ENCODE measurements around the gene FHIT. TPM values are rescaled to one million over a fixed set of nuclear protein-coding genes. Genes with fewer than 3 reads are reported as not detected.

Gene FHIT
- total RNA-seq, 1 donor from 2014 or later = 16.1 TPM

- no peak for TF ChIP-seq CTCF (IDR thresholded peaks at IDR 0.05; ENCODE audit: unreplicated experiment)
- H3K4me1 Mint-ChIP-seq (ENCODE audit: low read depth) = peaks cover 7% of the 10 kb centered on the region
- H3K27me3 Mint-ChIP-seq = peaks cover 6% of the 10 kb centered on the region
- peak overlapping the region; percentile 12 for H3K27ac Mint-ChIP-seq
- no peak for DNase-seq (ENCODE audit: low spot score, unreplicated experiment)
- H3K4me3 Mint-ChIP-seq (ENCODE audit: low read depth) = no peak overlapping the region
- H3K36me3 Mint-ChIP-seq (ENCODE audit: insufficient read depth) = no peaks in the 10 kb centered on the region
- H3K9me3 Mint-ChIP-seq (ENCODE audit: low read depth) = peaks cover 7% of the 10 kb centered on the region
Observed at GRCh38 chr3:59817511-59817910, 1433.7 kb downstream of the FHIT start.

DNA sequence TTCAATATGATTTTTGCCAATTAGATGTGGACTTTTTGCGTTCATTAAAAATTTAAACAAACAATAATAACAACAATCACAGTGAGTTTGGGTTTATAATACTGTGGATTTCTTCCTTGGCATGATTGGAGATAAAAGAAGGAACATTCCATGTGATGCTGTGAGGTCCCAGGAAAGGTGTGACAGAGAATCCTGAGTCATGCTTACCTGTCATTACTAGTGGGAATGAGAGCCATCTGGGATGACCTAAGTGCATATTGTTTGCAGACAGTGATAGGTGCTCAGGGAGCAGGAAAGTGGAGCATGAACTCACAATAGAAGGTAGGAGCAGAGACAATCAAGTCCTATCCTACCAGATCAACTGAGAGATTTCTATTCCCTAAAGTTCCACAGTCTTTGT, 1434.9 kb downstream of the FHIT start:
- H3K9me3 Mint-ChIP-seq (ENCODE audit: low read depth) = no peaks in the 10 kb centered on the region
- H3K36me3 Mint-ChIP-seq (ENCODE audit: insufficient read depth) = no peaks in the 10 kb centered on the region
- H3K27me3 Mint-ChIP-seq = peaks cover 6% of the 10 kb centered on the region
- DNase-seq (ENCODE audit: low spot score, unreplicated experiment) = no peak
- no peak overlapping the region for H3K4me3 Mint-ChIP-seq (ENCODE audit: low read depth)
- no peak overlapping the region for H3K27ac Mint-ChIP-seq
- TF ChIP-seq CTCF (IDR thresholded peaks at IDR 0.05; ENCODE audit: unreplicated experiment) = no peak
- peaks cover 7% of the 10 kb centered on the region for H3K4me1 Mint-ChIP-seq (ENCODE audit: low read depth)

GRCh38 chr3:59813148-59813538, 1438.1 kb downstream of the FHIT start:
- DNase-seq (ENCODE audit: low spot score, unreplicated experiment) = no peak
- no peak for TF ChIP-seq CTCF (IDR thresholded peaks at IDR 0.05; ENCODE audit: unreplicated experiment)
- H3K27me3 Mint-ChIP-seq = peaks cover 6% of the 10 kb centered on the region
- no peaks in the 10 kb centered on the region for H3K36me3 Mint-ChIP-seq (ENCODE audit: insufficient read depth)
- H3K4me1 Mint-ChIP-seq (ENCODE audit: low read depth) = peaks cover 20% of the 10 kb centered on the region
- no peak overlapping the region for H3K27ac Mint-ChIP-seq
- H3K4me3 Mint-ChIP-seq (ENCODE audit: low read depth) = no peak overlapping the region
- no peaks in the 10 kb centered on the region for H3K9me3 Mint-ChIP-seq (ENCODE audit: low read depth)

DNA sequence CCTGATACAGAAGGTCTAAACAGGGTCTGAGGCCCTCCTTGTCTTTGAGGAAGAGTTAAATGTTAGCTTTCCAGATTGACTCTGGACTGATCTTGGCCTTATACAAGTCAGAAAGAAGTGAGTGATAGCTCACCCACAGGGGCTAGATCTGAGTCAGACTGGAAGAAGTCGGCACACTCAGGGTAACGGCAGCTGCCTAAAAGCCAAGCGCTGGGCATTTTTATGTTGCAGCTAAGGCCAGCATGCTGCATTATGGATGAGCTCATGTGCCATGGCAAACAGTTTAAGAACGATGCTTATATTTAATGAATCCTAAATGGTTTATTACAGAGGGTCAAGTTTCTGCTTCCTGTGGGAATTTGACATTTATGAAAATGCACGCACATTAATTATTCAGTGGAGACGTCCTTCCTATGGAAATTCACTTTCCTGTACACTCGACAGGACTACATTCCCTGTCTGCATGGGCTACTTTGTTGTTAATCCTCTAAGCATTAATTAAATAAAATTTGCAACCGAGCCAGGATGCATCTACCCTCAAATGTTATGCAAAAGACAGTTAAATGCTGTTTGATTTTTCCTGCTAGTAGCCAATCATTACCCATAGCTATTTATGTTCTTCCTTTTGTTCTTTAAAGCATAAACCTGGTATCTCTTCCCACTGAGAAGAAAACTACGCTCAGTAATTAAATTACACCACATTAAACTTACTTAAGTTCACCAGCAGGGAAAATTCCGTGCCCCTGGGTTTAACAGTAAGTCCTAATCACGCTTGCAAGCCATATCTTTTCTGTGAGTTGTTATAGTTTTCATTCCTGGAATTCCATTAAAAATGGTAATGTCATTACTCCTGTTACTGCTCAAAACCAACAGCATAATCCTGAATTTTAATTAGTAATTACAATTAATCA, 1438.8 kb downstream of the FHIT start:
- peak; percentile 8 for TF ChIP-seq CTCF (IDR thresholded peaks at IDR 0.05; ENCODE audit: unreplicated experiment)
- Mint-ChIP-seq H3K4me3 (ENCODE audit: low read depth) (no peak overlapping the region), H3K27me3 (peaks cover 3% of the 10 kb centered on the region), H3K36me3 (ENCODE audit: insufficient read depth) (no peaks in the 10 kb centered on the region), H3K9me3 (ENCODE audit: low read depth) (no peaks in the 10 kb centered on the region), H3K27ac (no peak overlapping the region), H3K4me1 (ENCODE audit: low read depth) (peaks cover 16% of the 10 kb centered on the region)
- DNase-seq (ENCODE audit: low spot score, unreplicated experiment) = no peak

DNA sequence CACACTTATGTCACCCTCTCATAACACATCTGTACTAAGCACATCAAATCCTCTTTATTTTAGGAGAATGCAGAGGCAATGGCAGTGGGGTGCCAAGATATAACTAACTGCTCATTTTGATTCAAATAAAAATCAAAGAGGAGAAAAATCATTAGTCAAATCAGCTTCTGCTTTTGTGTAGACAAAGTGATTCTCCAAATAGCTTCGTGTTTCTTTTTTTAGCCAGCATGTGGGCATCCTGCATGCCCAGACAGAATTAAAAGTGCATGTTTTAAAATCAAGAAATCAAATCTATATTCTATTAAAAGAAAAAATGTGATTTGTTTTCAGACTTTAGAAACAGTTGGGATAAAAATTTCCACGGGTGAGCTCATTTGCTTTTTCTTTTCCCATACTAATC, 1440.1 kb downstream of the FHIT start:
- H3K27ac Mint-ChIP-seq = no peak overlapping the region
- H3K4me1 Mint-ChIP-seq (ENCODE audit: low read depth) = peaks cover 16% of the 10 kb centered on the region
- TF ChIP-seq CTCF (IDR thresholded peaks at IDR 0.05; ENCODE audit: unreplicated experiment) = no peak
- no peaks in the 10 kb centered on the region for H3K9me3 Mint-ChIP-seq (ENCODE audit: low read depth)
- H3K4me3 Mint-ChIP-seq (ENCODE audit: low read depth) = no peak overlapping the region
- H3K36me3 Mint-ChIP-seq (ENCODE audit: insufficient read depth) = no peaks in the 10 kb centered on the region
- DNase-seq (ENCODE audit: low spot score, unreplicated experiment) = no peak
- peaks cover 3% of the 10 kb centered on the region for H3K27me3 Mint-ChIP-seq
